ENCODE data around the gene PTGES. TPM values are rescaled to one million over a fixed set of nuclear protein-coding genes. Genes with fewer than 3 reads are reported as not detected.
"Not testable (repeated sequence)": the region's sequence is repeated elsewhere in the genome, so short reads cannot be mapped to it uniquely, and the experiment has no call there.

The PTGES gene
- total RNA-seq, 1 donor from 2014 or later = 29.1 TPM

GRCh38 chr9:129751841-129752801 is 721 bp downstream of the PTGES start:
- Mint-ChIP-seq H3K27me3 (no peaks in the 10 kb centered on the region), H3K4me1 (ENCODE audit: unreplicated experiment) (peaks cover 24% of the 10 kb centered on the region), H3K9me3 (no peaks in the 10 kb centered on the region), H3K27ac (peak overlapping the region; percentile 95), H3K36me3 (peaks cover 3% of the 10 kb centered on the region), H3K4me3 (peak overlapping the region; percentile 87)
- TF ChIP-seq CTCF (conservative IDR thresholded peaks at IDR 0.05) = no peak
- DNase-seq (ENCODE audit: extremely low spot score, unreplicated experiment) = no peak

DNA sequence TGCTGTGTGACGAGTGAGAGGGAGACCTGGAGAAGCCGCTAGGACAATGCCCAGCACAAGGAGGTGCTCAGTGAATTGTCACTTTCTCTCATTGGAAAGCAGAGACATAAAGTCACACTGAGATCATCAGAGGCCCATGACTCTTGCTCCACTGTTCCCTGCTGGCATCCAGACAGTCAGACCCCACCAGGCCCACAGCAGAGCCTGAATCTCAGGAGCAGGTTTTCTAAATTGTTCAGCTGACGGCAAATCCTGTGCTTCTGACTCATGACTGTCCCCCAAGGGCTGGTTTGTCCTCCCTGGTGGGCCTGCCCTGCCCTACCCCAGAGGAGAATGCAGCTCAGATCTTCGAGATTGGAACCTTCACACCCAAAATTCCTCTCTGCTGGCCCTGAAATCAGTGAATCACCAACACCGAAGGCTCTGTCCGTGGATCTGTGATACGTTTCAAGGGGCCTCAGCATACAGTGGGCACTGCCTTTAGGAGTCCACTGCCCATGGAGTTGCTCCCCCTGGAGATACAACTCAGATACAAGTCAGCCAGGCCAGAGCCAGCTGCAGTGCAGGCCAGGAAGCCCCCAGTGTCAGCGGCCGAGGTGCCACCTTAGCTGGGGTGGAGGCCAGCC is 2.7 kb downstream of the PTGES start:
- Mint-ChIP-seq H3K4me3 (peak overlapping the region; percentile 59), H3K9me3 (no peaks in the 10 kb centered on the region), H3K27me3 (no peaks in the 10 kb centered on the region), H3K36me3 (peaks cover 3% of the 10 kb centered on the region), H3K4me1 (ENCODE audit: unreplicated experiment) (peaks cover 31% of the 10 kb centered on the region), H3K27ac (peak overlapping the region; percentile 97)
- no peak for TF ChIP-seq CTCF (conservative IDR thresholded peaks at IDR 0.05)
- DNase-seq (ENCODE audit: extremely low spot score, unreplicated experiment) = no peak

- no peak for DNase-seq (ENCODE audit: extremely low spot score, unreplicated experiment)
- peak overlapping the region; percentile 97 for H3K27ac Mint-ChIP-seq
Observed at GRCh38 chr9:129749575-129749974, 3.3 kb downstream of the PTGES start.

GRCh38 chr9:129749052-129749451 is 3.8 kb downstream of the PTGES start:
- not testable (repeated sequence) for H3K4me3 Mint-ChIP-seq; H3K27me3 Mint-ChIP-seq; H3K36me3 Mint-ChIP-seq; H3K9me3 Mint-ChIP-seq; H3K27ac Mint-ChIP-seq; DNase-seq (ENCODE audit: extremely low spot score, unreplicated experiment)
- peaks cover 31% of the 10 kb centered on the region for H3K4me1 Mint-ChIP-seq (ENCODE audit: unreplicated experiment)

More at GRCh38 chr9:129749575-129749974, 3.3 kb downstream of the PTGES start:
- no peak for TF ChIP-seq CTCF (conservative IDR thresholded peaks at IDR 0.05)
- Mint-ChIP-seq H3K9me3 (no peaks in the 10 kb centered on the region), H3K36me3 (peaks cover 3% of the 10 kb centered on the region), H3K4me1 (ENCODE audit: unreplicated experiment) (peaks cover 31% of the 10 kb centered on the region), H3K27me3 (no peaks in the 10 kb centered on the region), H3K4me3 (peak overlapping the region; percentile 17)

DNA sequence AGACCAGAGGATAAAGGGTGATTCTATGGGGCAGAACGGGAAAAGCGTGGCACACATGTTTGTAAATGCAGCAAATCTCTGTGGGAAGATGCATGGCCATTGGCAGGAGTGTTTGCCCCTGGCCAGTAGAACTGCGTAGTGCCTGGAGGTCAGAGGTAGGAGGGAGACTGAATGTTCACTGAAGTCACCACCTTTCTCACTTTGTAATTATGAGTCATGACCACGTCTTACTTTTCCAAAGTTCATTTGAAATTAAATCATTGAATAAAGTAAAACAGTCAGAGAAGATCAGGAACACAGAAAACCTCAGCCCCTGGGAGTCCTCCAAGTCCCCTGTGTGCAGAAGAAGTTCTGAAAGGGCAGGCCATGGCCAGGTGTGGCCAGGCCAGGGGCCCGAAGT is 4.6 kb downstream of the PTGES start:
- H3K27me3 Mint-ChIP-seq = no peaks in the 10 kb centered on the region
- DNase-seq (ENCODE audit: extremely low spot score, unreplicated experiment) = no peak
- H3K9me3 Mint-ChIP-seq = no peaks in the 10 kb centered on the region

More for the DNA sequence above, 4.6 kb downstream of the PTGES start:
- Mint-ChIP-seq H3K4me3 (no peak overlapping the region), H3K36me3 (peaks cover 3% of the 10 kb centered on the region), H3K27ac (peak overlapping the region; percentile 27), H3K4me1 (ENCODE audit: unreplicated experiment) (peaks cover 24% of the 10 kb centered on the region)
- TF ChIP-seq CTCF (conservative IDR thresholded peaks at IDR 0.05) = no peak

Data from type B pancreatic cell (in vitro differentiated cells).